Fibroblast of peridontal ligament (primary cell): ENCODE results near the gene NEURL1B.

ENCODE experiments used
- DNase-seq: peaks from one replicate; pipeline ENCODE4 v3.0.0-alpha.2; 2010; ENCODE audit errors: extremely low read depth

NEURL1B gene

DNA sequence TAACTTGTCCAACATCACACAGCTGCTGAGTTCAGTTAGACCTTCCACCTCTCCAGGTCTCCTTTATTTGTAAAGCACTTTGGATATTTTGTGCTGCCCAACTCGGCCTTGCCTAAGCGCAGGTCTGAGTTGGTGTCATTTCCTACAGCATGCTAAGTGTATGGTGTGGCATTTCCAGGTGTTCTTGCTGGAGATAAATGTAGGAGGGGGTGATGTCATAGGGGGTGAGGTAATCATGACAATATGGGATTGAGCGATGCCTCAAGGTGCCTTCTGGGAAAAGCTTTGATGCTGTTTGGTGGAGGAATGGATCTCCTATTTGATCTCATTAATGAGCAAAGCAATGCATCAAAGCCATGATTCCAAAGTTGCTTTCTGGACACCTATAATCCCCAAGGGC is 32.3 kb upstream of the NEURL1B start:
- no peak for DNase-seq

DNA sequence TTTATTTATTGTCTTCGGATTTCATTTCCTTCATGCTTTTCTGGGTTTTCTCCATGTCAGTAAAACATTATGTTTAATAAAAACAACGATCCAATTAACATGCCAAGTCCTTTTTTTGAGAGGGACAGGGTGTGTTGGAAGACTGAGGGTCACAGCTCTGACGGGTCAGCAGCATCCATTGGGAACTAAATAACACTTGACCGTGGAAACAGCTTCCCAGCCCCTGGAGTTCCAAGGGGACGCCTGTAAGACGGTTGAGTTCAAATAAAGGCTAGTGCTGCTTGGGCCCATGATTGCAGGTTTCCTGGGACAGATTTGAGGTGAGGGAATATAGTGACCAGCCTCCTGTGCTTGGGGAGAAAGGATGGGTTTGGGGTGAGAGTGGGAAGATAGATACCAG is 30.4 kb upstream of the NEURL1B start:
- DNase-seq, result no peak

DNA sequence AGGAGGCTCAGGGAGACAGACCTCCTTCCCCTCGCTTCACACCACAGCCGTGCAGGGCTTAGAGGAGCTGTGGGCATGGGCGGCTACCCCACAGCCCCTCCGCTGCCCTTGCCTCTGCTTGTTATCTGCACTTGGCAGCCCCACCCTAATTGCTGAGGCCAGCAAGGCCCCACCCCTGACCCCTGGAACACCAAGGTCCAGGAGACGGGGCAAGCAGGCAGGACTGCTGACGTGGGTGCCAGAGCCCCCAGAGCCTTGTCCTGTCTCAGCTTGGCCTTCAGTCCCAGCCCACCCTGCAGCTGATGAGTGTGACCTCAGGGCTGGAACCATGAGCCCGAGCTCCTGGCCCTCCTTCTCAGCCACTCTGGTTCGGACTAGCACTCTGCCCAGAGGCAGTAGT is 29.1 kb upstream of the NEURL1B start:
- DNase-seq, result no peak

DNA sequence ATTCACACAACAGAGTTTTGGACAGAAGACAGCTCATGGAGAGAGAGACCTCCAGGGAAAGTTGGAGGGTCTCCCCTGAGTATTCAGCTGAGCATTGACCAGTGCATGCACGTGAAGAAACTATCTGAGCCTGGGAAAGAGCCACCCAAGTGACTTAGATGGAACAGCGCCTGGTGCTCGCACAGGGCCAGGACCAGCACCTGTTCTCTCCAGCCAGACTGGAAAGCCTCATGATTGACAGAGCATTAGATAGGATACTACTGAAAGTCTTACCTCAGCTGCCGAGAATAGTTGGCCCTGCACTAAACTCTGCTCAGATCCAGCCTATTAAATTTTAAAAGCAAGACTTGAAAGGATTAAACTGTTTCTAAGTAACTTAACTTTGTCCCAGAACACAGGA is 28.3 kb upstream of the NEURL1B start:
- DNase-seq, result no peak

DNA sequence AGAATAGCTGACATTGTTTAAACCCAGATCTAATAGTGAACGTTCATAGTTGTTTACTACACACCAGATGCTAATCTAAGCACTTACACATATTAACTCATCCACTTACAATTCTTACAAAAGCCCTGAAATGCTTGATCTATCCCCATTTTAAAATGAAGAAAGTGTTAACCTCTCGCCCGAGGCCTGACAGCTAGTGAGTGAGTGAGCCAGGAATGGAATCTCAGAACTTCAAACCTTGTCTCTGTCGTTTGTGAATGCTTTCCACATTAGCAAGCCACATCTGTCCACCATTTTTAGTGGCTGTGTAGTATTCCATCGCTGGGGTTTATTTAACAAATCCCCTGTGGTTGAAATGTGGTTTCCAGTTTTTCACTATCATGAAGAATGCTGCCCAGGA is 24.9 kb upstream of the NEURL1B start:
- no peak for DNase-seq

DNA sequence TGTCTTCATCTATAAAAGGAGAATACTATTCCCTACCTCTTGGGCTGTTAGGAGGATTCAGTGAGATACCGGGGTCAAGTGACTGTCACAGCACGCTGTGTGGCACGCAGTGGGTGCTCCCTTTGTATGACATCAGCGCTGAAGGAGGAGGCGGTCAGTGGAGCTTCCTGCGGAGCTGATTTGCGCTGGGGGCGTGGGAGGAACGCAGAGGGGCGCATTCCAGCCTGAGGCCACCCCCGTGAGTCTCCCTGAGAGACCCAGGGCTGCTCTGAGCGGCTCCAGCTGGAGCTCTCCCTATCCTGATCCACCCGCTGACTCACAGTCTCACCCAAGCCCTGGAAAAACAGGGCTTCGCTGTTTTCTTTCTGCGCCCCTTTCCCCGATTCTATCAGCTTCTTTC is 24.3 kb upstream of the NEURL1B start:
- DNase-seq, result no peak

DNA sequence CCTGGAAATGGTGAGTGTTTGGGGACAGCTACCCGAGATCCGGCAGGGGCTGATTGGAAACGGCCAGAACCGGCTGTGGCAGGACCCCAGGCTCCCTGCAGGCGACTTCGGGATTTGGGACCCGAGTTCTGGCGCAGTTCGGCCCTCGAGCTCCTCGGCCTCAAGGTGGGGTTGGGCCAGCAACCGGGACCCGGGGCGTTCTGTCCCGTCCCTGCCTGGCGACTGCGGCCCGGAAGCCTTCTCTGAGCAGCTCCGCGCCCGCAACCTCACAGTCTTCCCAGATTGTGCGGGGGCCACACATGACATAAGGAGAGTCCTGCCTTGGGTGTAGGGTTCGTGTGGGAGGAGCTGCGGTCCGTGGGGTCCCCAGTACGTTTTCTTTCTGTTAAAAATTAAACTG is 23.2 kb upstream of the NEURL1B start:
- DNase-seq, result no peak

DNA sequence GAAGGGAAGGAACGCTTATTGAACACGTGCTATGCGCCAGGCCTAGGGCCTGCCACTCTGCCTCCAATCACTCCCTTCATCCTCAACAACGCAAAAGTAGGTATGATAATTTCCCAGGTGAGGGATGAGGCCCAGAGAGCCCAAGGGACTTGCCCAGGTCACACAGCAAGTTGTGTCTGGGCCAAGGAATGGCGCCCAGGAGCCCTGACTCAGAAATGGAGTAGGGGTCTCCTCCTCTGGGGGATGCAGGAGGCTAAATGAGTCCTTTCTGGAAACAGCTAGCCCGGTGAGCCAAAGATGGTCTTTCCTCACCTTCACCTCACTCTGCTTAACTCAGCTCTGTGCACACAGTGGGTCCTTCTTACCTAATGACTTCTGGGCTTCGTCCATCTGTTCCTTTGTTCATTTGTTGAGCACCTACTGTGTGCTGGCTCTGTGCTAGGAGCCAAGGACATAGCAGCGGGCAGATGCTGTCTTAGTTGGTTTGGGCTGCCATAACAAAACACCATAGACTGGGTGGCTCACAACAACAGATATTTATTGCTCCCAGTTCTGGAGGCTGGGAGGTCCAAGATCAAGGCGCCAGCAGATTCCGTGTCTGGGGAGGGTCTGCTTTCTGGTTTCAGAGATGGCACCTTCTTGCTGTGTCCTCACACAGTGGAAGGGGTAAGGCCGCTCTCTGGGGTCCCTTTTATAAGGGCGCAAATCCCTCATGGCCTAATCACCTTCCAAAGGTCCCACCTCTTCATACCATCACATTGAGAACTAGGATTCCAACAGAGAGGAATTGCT is 22.3 kb upstream of the NEURL1B start:
- DNase-seq, result no peak

DNA sequence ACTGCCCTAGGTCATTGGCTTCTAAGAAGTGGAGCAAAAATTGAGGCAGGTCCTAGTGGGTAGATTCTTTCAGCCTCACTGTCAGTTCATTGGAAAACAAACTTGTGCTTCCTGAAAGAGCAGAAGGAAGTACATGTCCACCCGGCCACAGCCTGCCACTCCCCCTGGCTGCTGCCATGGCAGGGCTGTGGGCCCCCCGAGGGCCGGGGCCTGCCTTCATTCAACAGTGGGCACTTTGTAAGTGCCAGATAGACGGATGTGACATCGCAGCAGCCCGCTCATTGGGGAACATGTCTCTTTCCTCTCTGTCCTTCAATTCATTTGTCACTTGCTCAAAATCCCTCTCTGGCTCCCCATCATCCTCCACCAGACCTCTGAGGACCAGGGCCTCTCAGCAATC is 20.6 kb upstream of the NEURL1B start:
- DNase-seq, result no peak

DNA sequence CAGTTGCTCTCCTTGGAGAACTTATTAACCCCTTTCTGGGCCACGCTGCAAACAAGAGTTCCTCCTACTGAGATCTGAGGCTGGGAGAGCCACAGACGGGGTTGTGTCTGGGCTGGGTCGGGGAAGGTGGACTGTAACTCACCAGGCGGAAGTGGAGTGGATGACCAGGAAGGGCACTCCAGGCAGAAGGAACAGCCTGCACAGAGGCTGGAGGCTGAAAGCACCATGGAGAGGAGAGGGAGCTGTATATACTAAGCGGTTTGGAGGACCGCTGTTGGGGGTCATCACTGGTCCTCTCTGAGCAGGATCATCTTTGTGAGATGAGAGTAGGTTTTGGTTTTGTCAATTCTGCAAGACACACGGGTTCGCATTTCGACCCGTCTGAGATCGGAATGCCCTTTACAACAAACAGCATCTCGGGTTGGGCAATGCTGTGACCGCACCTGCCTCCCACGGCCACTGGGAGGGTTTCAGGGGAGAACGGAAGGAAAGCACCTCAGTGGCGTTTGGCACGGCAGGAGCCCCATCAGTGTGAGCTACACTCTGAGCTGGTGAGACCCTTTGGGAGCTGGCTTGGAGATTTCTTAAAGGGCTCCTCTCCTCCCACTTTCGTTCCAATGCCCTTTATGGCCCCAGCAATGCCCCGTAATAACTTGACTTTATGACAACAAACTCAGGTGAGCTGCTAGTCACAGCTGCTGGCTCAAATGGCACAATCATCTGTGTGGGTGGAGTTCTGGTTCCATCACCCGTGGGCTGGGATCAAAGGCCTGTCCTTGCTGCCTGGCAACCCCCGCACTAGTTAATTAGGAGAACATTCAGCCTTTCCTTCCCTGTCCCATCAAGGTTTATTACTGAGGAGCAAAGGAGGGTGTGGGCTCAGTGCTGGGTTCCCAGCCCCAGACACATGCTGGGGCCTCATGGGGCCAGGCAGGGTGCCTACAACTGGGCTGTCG is 18.7 kb upstream of the NEURL1B start:
- DNase-seq, result no peak

DNA sequence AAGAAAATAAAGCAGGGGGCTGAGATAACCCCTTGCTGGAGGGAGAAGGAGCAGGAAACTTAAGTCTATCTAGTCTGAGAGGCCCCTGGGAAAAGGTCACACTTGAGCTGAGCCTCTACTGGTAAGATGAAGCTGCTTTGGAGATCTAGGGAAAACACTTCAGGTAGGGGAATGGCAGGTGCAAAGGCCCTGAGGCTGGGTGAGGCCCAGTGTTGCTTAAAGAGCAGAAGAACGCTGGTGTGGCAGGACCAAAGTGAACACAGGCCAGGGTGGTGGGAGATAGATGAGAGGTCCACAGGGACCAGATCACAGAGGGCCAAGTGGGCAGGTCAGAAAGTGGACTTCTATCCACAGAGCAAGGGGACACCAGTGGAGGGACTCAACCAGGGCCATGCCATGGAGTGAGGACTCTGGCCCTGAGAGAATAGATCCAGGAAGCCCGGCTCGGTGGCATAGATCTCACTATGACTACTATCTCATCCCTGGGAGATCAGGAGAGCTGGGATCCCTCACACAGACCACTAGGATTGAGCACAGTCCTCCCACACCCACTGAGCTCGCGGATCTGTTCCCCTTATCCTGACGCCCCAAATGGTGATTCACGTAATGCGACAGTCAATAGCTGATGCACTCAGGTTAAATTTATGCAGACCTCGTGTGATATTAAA is 17.6 kb upstream of the NEURL1B start:
- DNase-seq, result no peak

DNA sequence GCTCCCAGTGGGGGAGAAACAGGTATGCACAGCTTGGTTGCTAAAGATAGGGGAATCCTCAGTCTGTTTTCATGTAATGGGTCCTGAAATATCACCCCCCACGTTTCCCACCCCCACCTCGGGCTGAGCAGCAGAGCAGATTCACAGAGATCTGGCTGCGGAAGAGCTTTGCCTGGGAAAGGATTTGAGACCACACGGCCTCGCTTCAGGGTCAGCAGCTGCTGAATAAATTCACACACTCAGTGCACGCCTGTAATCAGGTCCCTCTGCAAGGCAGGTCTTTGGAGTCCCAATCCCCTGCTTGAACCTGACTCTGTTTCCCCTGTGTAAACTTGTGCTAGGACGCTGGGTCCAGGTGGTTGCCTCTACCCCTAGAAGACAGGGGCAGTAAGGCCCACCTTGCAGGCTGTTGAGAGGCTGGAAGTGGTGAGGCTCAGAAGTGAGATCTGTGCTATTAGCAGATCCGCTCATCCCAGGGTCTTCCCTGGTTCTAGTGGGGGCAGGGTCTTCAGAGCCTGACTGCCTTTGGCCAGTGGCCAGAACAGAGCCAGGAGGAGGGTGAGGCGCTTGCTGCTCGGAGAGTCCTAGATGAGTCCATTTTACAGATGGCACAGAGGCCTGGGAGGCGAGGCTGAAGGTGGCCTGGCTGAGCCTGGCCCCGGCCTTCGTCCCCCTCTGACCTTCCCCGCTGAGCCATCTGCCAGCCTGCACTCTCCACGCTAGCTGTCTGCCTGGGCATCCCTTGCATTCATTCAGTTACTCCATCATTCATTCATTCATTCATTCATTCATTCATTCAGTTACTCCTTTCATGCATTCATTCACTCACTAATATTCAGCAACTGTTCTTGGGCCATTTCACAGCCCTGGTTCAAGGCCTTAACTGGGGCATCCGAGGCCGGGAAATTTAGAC is 16.7 kb upstream of the NEURL1B start:
- DNase-seq, result no peak

DNA sequence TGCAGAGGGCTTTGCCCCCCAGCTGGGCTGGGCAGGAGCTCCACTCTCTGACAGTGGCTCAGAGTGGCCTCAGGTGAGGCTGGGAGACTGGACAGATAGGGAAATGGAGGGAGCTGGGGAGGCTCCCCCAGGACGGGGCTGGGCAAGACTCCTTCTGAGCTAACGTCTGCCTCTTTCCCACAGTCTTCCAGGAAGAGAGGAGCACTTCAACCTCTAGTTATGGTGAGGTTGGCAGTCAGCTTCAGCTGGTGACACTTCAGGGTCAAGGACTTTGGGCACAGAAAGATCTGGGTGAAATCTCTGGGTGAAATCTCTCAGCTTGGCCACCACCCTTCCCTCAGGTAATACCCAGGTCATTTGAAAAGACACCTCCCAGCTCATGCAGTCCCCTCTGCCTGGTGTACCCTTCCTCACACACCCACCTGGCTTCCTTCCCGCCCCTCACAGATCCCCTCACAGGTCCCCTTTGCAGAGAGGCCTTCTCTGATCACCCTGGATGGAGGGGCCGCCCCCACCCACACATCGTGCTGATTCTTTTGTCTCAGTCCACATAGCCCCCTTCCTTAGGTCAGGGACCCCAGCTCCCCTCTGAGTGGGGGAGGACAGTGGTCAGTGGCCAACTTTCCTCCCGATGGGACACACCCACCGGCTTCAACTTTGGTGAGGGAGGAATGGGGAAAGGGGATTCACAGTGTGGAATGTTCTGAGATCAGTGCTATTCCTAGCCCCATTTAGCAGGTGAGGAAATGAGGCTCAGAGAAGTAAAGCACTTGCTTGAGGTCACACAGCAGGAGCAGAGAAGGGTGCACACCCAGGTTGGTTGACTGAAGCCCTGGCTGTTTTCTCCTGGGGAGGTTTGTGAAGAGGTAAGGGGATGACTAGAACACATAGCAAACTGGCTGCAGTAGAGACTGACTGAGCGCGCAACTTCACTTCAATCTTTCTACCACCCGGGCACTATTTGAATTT is 15.8 kb upstream of the NEURL1B start:
- no peak for DNase-seq

DNA sequence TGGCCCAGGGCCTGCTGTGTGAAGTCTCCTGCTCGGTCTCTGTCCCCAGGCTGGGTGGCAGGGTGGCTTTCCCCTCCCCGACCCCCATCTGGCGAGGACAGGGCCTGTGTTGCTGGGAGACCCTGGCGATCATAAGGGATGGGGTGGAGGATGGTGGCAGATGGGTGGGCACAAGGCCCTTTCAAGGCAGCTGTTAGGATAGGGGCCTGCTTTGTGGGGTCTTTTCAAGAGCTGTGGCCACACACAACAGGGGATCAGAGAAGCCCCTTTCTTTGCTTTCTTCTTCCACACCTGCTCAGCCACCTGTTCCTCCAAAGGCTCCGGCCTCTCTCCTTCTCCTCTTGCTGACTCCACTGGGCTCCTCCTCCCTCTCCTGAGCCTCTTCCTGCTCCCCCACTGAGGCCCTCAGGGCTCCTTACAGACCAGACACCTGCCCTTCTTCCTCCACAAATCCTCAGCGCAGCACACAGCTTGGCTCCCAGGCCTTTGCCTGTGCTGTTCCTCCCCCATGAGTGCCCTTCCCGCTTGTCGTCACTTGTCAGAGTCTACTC is 15.0 kb upstream of the NEURL1B start:
- DNase-seq, result no peak

DNA sequence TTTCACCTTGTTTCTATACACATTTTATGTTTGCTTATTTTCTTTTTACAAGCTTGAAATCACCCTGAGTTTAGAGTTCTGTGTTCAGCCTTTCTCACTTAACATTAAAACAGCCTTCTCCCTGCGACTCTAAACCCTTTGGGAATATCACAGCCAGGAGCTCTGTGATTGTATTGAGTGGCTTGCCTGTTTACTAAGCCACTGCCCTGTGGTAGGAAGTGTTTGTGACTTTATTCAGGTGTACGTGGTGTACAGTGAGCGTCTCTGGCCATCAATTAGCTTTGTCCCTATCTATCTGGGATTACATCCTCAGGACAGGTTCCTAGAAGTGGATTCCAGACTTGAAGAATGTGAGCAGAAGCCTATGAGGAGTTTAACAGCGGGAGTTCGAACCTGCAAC is 11.0 kb upstream of the NEURL1B start:
- DNase-seq, result no peak

DNA sequence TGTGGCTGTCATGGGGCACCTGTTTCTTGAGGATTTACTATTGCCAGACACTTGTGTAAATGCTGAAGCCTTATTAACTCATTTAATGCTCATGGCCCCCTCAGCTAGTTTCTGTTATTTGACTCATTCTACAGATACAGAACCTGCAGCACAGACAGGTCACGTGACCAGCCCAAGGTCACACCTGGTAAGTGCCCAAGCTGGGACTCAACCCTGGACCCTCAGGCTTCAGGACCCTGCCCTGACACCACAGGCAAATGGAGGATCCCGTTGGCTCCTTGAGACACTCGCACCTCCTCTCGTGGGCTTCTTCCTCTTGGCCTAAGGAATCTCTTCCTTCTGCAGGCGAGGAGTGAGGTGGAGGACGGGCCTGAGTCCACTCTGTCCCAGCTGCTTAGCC is 10.6 kb upstream of the NEURL1B start:
- DNase-seq, result no peak

DNA sequence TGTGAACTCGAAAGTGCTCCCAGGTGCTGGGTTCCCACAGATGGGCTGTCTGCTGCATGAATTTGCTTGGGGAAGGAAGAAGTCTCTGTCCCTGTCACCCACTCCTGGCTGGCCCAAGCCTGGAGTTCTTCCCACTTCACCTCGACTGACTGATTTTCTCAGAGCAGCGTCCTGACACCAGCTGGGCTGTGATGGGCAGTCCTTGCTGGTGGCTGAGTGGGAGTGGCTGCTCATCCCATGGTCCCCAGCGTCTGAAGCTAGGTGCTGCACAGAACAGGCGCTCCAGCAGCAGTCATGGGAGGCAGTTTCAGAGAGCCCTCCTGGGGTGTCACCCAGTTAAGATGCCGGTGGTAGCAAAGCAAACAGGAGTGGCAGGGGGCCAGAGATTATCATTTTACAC is 10.1 kb upstream of the NEURL1B start:
- DNase-seq, result no peak

DNA sequence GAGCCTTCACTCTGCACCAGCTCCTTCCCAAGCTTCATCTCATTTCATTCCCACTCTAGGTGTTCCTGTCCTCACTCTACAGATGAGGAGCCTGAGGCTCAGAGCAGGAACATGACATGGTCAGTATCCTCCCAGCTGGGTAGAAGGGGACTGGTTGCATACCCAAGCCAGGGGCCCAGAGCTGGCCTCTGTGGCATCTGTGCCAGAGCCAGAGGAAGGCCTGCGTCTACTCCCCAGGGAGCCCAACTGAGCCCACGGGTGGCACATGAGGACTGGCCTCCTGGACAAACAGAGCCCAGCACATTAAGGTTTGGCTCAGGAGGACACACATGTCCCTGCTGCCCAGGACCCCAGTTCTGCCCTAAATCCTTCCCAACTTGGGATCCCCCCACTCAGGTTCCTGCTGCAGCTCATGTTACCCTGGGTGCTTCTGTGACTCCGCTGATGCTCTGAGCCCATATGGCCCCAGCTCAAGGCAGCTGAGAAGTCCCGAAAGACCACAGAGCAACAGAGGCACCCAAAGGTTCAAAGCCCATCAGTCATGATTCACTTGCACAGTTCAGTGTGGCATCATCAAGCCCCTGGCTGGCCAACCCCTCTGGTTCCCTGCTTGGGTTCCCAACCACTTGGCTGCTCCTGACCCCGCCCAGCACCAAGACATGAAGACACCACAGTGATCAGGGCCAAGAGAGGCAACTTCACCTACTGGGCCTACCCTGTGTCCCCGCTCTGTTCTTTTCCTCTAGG is 8.5 kb upstream of the NEURL1B start:
- no peak for DNase-seq

DNA sequence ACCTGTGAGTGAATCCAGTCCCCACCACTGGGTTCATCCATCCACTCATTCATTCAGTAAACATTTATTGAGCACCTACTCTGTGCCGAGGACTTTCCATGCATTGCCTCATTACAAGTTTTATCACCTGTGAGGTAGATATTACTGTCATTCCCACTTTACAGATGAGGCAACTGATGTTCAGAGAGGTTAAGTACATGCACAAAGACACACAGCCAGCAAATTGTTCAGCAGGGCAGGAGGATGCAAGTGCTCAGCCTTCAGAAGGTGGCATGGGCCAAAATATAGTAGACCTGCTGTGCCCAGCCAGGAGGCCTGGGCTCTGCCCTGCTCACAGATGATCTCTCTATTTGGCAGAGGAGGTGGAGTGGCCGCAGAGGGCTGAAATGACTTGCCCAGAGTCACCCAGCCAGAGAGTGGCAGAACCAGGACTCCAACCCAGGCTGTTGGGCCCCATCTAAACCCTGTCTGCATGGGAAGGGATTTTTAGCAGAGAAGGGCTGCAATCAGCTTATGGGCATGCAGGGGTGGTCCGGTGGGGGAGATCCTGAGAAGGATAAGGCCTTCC is 7.6 kb upstream of the NEURL1B start:
- no peak for DNase-seq
